ENCODE measurements around the gene CFAP90.

The CFAP90 gene

GRCh38 chr5:7857361-7857760, 6.4 kb upstream of the CFAP90 start:
- Histone ChIP-seq H2AFZ (ENCODE audit: low read depth, low read length) (no peak overlapping the region), H3K27ac (ENCODE audit: low read length, poor library complexity, severe bottlenecking) (no peak overlapping the region), H3K18ac (ENCODE audit: low read depth in 1 of 2, low read length in 2 of 2) (no peak overlapping the region), H3K14ac (ENCODE audit: low read length in 2 of 2) (no peak overlapping the region), H2BK12ac (ENCODE audit: low read length in 2 of 2) (no peak overlapping the region), H2BK15ac (ENCODE audit: low read depth, poor library complexity, severe bottlenecking) (no peak overlapping the region), H4K8ac (ENCODE audit: low read length) (no peak overlapping the region), H3K79me1 (replicated peaks; ENCODE audit: low read length, poor library complexity, severe bottlenecking) (no peaks in the 10 kb centered on the region), H3K4ac (ENCODE audit: low read depth in 1 of 2, low read length in 2 of 2) (no peak overlapping the region), H3K4me2 (ENCODE audit: low read length, poor library complexity, severe bottlenecking) (no peak overlapping the region), H3K27me3 (ENCODE audit: control insufficient read depth in 1 of 2, insufficient read depth in 1 of 2, low read length in 2 of 2) (no peaks in the 10 kb centered on the region), H3K9me3 (ENCODE audit: control insufficient read depth, low read length) (no peaks in the 10 kb centered on the region), H2BK120ac (ENCODE audit: low read depth, low read length) (no peak overlapping the region), H3K4me1 (ENCODE audit: control insufficient read depth, insufficient read depth, low read depth, low read length) (peaks cover under 1% of the 10 kb centered on the region), H4K91ac (ENCODE audit: low read length) (no peak overlapping the region), H3K4me3 (ENCODE audit: insufficient read depth in 1 of 2, low read depth in 1 of 2, low read length in 2 of 2) (no peak overlapping the region), H3K9ac (ENCODE audit: low read length) (no peak overlapping the region), H3K36me3 (ENCODE audit: control insufficient read depth in 1 of 2, insufficient read depth in 2 of 2, low read depth in 1 of 2, low read length in 2 of 2) (peaks cover 6 to 45% of the 10 kb centered on the region in 2 experiments), H3K23ac (ENCODE audit: low read length in 2 of 2) (no peak overlapping the region), H2AK5ac (ENCODE audit: low read length, severe bottlenecking) (no peak overlapping the region), H2BK5ac (ENCODE audit: low read depth, low read length, poor library complexity, severe bottlenecking) (no peak overlapping the region)
- 79% methylated on average over 5 of the region's 5 CpGs for WGBS
- DNase-seq: no peak

- no peak overlapping the region for H3K9ac ChIP-seq (ENCODE audit: low read length)
- no peaks in the 10 kb centered on the region for H3K9me3 ChIP-seq (ENCODE audit: control insufficient read depth, low read length)
- DNase-seq: peak; percentile 34
- no peak overlapping the region for H3K4me2 ChIP-seq (ENCODE audit: low read length, poor library complexity, severe bottlenecking)
- no peak overlapping the region for H4K8ac ChIP-seq (ENCODE audit: low read length)
- H3K36me3 ChIP-seq (ENCODE audit: control insufficient read depth in 1 of 2, insufficient read depth in 2 of 2, low read depth in 1 of 2, low read length in 2 of 2): peaks cover 3 to 40% of the 10 kb centered on the region in 2 experiments
- H2AFZ ChIP-seq (ENCODE audit: low read depth, low read length): no peak overlapping the region
- no peak overlapping the region for H2AK5ac ChIP-seq (ENCODE audit: low read length, severe bottlenecking)
- H3K14ac ChIP-seq (ENCODE audit: low read length in 2 of 2): no peak overlapping the region
- no peaks in the 10 kb centered on the region for H3K79me1 ChIP-seq (replicated peaks; ENCODE audit: low read length, poor library complexity, severe bottlenecking)
- H2BK120ac ChIP-seq (ENCODE audit: low read depth, low read length): no peak overlapping the region
- H3K27me3 ChIP-seq (ENCODE audit: control insufficient read depth in 1 of 2, insufficient read depth in 1 of 2, low read length in 2 of 2): no peaks in the 10 kb centered on the region
- no peak overlapping the region for H2BK5ac ChIP-seq (ENCODE audit: low read depth, low read length, poor library complexity, severe bottlenecking)
- H4K91ac ChIP-seq (ENCODE audit: low read length): no peak overlapping the region
- H3K4me3 ChIP-seq (ENCODE audit: insufficient read depth in 1 of 2, low read depth in 1 of 2, low read length in 2 of 2): no peak overlapping the region
- H3K18ac ChIP-seq (ENCODE audit: low read depth in 1 of 2, low read length in 2 of 2): no peak overlapping the region
- no peak overlapping the region for H2BK15ac ChIP-seq (ENCODE audit: low read depth, poor library complexity, severe bottlenecking)
- H3K23ac ChIP-seq (ENCODE audit: low read length in 2 of 2): no peak overlapping the region
- no peak overlapping the region for H3K27ac ChIP-seq (ENCODE audit: low read length, poor library complexity, severe bottlenecking)
- H3K4me1 ChIP-seq (ENCODE audit: control insufficient read depth, insufficient read depth, low read depth, low read length): peaks cover 2% of the 10 kb centered on the region
- WGBS: 94% methylated on average over 2 of the region's 2 CpGs
- H3K4ac ChIP-seq (ENCODE audit: low read depth in 1 of 2, low read length in 2 of 2): no peak overlapping the region
- no peak overlapping the region for H2BK12ac ChIP-seq (ENCODE audit: low read length in 2 of 2)
These were observed 5.9 kb upstream of the CFAP90 start for GRCh38 chr5:7856855-7857254.

GRCh38 chr5:7855611-7856010, 4.7 kb upstream of the CFAP90 start:
- Histone ChIP-seq H3K79me1 (replicated peaks; ENCODE audit: low read length, poor library complexity, severe bottlenecking) (no peaks in the 10 kb centered on the region), H3K18ac (ENCODE audit: low read depth in 1 of 2, low read length in 2 of 2) (no peak overlapping the region), H2AFZ (ENCODE audit: low read depth, low read length) (no peak overlapping the region), H3K9ac (ENCODE audit: low read length) (no peak overlapping the region), H3K23ac (ENCODE audit: low read length in 2 of 2) (no peak overlapping the region), H4K8ac (ENCODE audit: low read length) (no peak overlapping the region), H3K4me1 (ENCODE audit: control insufficient read depth, insufficient read depth, low read depth, low read length) (peaks cover 9% of the 10 kb centered on the region), H3K9me3 (ENCODE audit: control insufficient read depth, low read length) (no peaks in the 10 kb centered on the region), H3K27me3 (ENCODE audit: control insufficient read depth in 1 of 2, insufficient read depth in 1 of 2, low read length in 2 of 2) (peaks cover 0 to 11% of the 10 kb centered on the region in 2 experiments), H3K4ac (ENCODE audit: low read depth in 1 of 2, low read length in 2 of 2) (no peak overlapping the region), H2BK12ac (ENCODE audit: low read length in 2 of 2) (no peak overlapping the region), H3K36me3 (ENCODE audit: control insufficient read depth in 1 of 2, insufficient read depth in 2 of 2, low read depth in 1 of 2, low read length in 2 of 2) (peaks cover 3 to 28% of the 10 kb centered on the region in 2 experiments), H3K14ac (ENCODE audit: low read length in 2 of 2) (no peak overlapping the region), H2BK120ac (ENCODE audit: low read depth, low read length) (no peak overlapping the region), H3K4me3 (ENCODE audit: insufficient read depth in 1 of 2, low read depth in 1 of 2, low read length in 2 of 2) (no peak overlapping the region), H3K4me2 (ENCODE audit: low read length, poor library complexity, severe bottlenecking) (no peak overlapping the region), H2BK15ac (ENCODE audit: low read depth, poor library complexity, severe bottlenecking) (no peak overlapping the region), H2AK5ac (ENCODE audit: low read length, severe bottlenecking) (no peak overlapping the region), H2BK5ac (ENCODE audit: low read depth, low read length, poor library complexity, severe bottlenecking) (no peak overlapping the region), H4K91ac (ENCODE audit: low read length) (no peak overlapping the region), H3K27ac (ENCODE audit: low read length, poor library complexity, severe bottlenecking) (no peak overlapping the region)
- DNase-seq: no peak
- 84% methylated on average over 3 of the region's 3 CpGs for WGBS

GRCh38 chr5:7852988-7853387, 2.1 kb upstream of the CFAP90 start:
- no peak for DNase-seq
- H2BK5ac ChIP-seq (ENCODE audit: low read depth, low read length, poor library complexity, severe bottlenecking): no peak overlapping the region
- no peak overlapping the region for H2BK120ac ChIP-seq (ENCODE audit: low read depth, low read length)
- H3K9me3 ChIP-seq (ENCODE audit: control insufficient read depth, low read length): no peaks in the 10 kb centered on the region
- peaks cover 7 to 28% of the 10 kb centered on the region in 2 experiments for H3K27me3 ChIP-seq (ENCODE audit: control insufficient read depth in 1 of 2, insufficient read depth in 1 of 2, low read length in 2 of 2)
- no peaks in the 10 kb centered on the region for H3K79me1 ChIP-seq (replicated peaks; ENCODE audit: low read length, poor library complexity, severe bottlenecking)
- no peak overlapping the region for H3K4me3 ChIP-seq (ENCODE audit: insufficient read depth in 1 of 2, low read depth in 1 of 2, low read length in 2 of 2)
- H3K18ac ChIP-seq (ENCODE audit: low read depth in 1 of 2, low read length in 2 of 2): no peak overlapping the region
- no peak overlapping the region for H2AK5ac ChIP-seq (ENCODE audit: low read length, severe bottlenecking)
- H3K9ac ChIP-seq (ENCODE audit: low read length): no peak overlapping the region
- H3K23ac ChIP-seq (ENCODE audit: low read length in 2 of 2): no peak overlapping the region
- no peak overlapping the region for H3K4ac ChIP-seq (ENCODE audit: low read depth in 1 of 2, low read length in 2 of 2)
- H4K8ac ChIP-seq (ENCODE audit: low read length): no peak overlapping the region
- 71% methylated on average over 2 of the region's 2 CpGs for WGBS
- no peak overlapping the region for H4K91ac ChIP-seq (ENCODE audit: low read length)
- H2BK15ac ChIP-seq (ENCODE audit: low read depth, poor library complexity, severe bottlenecking): no peak overlapping the region
- no peak overlapping the region for H3K27ac ChIP-seq (ENCODE audit: low read length, poor library complexity, severe bottlenecking)
- H3K14ac ChIP-seq (ENCODE audit: low read length in 2 of 2): no peak overlapping the region
- H2AFZ ChIP-seq (ENCODE audit: low read depth, low read length): no peak overlapping the region
- peaks cover 0 to 5% of the 10 kb centered on the region in 2 experiments for H3K36me3 ChIP-seq (ENCODE audit: control insufficient read depth in 1 of 2, insufficient read depth in 2 of 2, low read depth in 1 of 2, low read length in 2 of 2)
- H3K4me2 ChIP-seq (ENCODE audit: low read length, poor library complexity, severe bottlenecking): no peak overlapping the region
- H2BK12ac ChIP-seq (ENCODE audit: low read length in 2 of 2): no peak overlapping the region
- peaks cover 20% of the 10 kb centered on the region for H3K4me1 ChIP-seq (ENCODE audit: control insufficient read depth, insufficient read depth, low read depth, low read length)

All from mesenchymal stem cell (in vitro differentiated cells and primary cell).